HK-2 (cell line): Measurements from ENCODE around the gene SCN8A.

Experiments
- DNase-seq: peaks from one replicate; pipeline ENCODE4 v3.0.0-alpha.2; 2018; ENCODE audit not compliant: unreplicated experiment

The SCN8A gene

GRCh38 chr12:51669996-51670395 lies 79.0 kb downstream of the SCN8A start:
- DNase-seq: no peak

- no peak for DNase-seq
Observed at GRCh38 chr12:51672334-51672733, 81.3 kb downstream of the SCN8A start.

GRCh38 chr12:51675071-51675803 lies 84.2 kb downstream of the SCN8A start:
- no peak for DNase-seq

- no peak for DNase-seq
Observed at GRCh38 chr12:51676875-51677274, 85.8 kb downstream of the SCN8A start.

DNA sequence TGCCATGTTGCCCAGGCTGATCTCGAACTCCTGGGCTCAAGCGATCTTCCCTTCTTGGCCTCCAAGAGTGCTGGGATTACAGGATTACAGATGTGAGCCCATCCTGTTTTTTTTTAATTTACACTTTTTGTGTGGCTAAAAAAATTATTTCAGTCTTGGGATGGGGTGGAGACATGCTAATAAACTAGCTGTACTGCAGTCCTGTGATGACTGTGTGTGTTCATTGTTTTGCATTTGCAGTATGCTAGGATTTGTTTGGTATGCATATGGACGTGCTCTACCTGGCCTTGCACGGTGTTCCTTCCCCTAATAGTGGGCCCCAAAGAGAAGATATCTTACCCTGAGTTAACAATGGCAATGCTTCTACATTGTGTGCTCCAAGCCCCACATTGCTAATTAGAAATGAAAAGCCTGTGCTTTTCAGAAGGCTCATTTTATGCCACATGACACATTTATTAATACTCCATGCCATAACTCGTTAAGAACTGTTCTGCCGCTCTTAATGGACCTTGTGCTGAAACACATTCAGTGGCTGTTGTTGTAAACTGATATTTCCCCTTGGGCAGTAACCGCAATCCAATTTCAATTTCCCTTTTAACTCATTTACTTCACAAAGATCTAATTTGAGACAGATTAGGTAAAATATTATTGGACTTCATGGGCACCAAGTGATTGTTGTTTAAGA lies 86.4 kb downstream of the SCN8A start:
- DNase-seq: no peak

- DNase-seq: peak; percentile 11
Observed at GRCh38 chr12:51678086-51678724, 87.2 kb downstream of the SCN8A start.

- no peak for DNase-seq
Observed at GRCh38 chr12:51682981-51683380, 91.9 kb downstream of the SCN8A start.

DNA sequence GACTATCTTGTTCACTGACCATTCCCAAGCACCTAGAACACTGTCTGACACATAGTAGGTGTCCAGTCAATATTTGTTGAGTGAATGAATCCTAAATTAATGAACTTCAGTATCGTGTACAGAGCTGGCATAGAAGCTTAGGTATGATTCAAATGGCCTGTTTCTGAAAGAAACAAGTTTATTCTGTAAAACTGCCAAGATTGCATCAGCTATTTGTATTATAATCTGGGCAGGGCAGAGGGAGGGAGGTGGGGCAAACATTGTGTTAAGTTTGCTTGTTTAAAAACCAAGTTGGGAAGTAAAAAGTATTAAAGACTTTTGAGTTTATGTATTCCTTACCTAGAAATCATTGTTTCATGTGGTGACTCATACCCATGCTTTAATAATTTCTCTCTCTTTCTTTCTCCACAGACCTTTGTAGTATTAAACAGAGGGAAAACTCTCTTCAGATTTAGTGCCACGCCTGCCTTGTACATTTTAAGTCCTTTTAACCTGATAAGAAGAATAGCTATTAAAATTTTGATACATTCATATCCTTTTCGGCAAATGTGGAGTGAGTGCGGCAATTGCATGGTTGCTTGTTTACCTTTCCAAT lies 92.8 kb downstream of the SCN8A start:
- DNase-seq: no peak

GRCh38 chr12:51686727-51687126 lies 95.7 kb downstream of the SCN8A start:
- no peak for DNase-seq

GRCh38 chr12:51687177-51687576 lies 96.1 kb downstream of the SCN8A start:
- no peak for DNase-seq

GRCh38 chr12:51687614-51688013 lies 96.6 kb downstream of the SCN8A start:
- DNase-seq: no peak

GRCh38 chr12:51689983-51690382 lies 99.0 kb downstream of the SCN8A start:
- no peak for DNase-seq

DNA sequence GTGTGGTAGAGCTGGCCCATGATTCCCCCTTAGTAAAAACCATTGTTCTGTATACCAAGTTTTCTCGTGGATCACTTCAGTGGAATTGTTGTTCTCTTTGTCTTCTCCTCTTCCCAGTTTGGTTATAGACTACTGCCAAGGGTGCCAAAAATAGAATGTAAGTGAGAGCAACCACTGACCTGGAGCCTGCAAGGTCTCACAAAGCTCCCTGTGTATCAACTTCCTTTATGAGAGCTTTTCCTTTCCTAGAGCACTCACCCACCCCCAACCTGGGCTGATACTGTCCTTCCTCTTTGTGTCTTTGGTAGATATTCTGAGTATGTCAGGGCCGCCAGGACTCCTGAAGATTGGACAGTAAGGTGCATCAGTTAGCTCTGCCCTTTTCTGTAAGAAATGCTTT lies 101.0 kb downstream of the SCN8A start:
- DNase-seq: no peak

GRCh38 chr12:51693569-51693968 lies 102.5 kb downstream of the SCN8A start:
- DNase-seq: no peak

DNA sequence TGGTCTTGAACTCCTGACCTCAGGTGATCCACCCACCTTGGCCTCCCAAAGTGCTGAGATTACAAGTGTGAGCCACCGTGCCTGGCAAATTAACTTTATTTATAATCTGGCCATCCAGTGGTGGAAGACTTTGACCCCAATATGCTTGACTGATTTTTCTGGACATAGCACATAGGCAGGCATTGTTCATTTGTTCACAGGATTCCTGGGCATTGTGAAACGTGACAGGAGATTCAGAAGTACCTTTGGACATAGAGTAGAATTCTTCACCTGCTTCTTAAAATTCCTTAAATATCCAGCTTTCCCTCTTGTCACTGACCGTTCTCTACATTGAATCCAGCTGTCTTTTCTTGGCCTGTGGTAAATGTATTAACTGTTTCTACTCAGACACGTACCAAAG lies 103.1 kb downstream of the SCN8A start:
- DNase-seq: no peak

GRCh38 chr12:51695241-51696010 lies 104.4 kb downstream of the SCN8A start:
- DNase-seq: no peak

DNA sequence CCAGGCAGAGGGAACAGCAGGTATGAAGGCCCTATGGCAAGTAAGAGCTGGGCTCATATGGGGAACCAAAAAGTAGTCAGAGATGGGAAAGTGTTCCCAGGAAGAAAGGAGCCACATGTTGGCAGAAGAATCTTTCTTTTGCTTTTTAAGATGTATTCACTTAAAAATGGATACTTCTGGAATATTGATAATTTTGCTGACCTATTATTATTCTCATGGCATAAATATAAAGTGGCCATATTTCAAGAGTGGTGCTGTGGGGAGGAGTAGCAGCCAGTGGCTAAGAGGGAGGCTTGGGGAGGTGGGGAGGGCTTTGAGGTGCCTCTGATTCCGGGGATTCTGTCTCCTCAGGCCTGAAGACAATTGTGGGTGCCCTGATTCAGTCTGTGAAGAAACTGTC lies 108.2 kb downstream of the SCN8A start:
- DNase-seq: no peak

- DNase-seq: no peak
Observed at GRCh38 chr12:51700887-51701286, 109.9 kb downstream of the SCN8A start.

- no peak for DNase-seq
Observed at GRCh38 chr12:51702587-51702986, 111.6 kb downstream of the SCN8A start.

GRCh38 chr12:51705450-51705849 lies 114.4 kb downstream of the SCN8A start:
- no peak for DNase-seq

- no peak for DNase-seq
Observed at GRCh38 chr12:51706206-51706605, 115.2 kb downstream of the SCN8A start.

GRCh38 chr12:51714666-51715065 lies 123.6 kb downstream of the SCN8A start:
- no peak for DNase-seq
